Testis (tissue), 3 donors: ENCODE measurements around the gene HEMK1. TPM values are rescaled to one million over a fixed set of nuclear protein-coding genes. Genes with fewer than 3 reads are reported as not detected.

Source experiments
- DNase-seq: peaks from one replicate; pipeline ENCODE4 v3.0.0-alpha.2; 2019
- H3K27ac ChIP-seq, 2 donors: fragments of 200-600 bp; sonication (generic); one replicate each; pipeline ENCODE4 v1.5.1; 2019
- H3K27me3 ChIP-seq: fragments of 200-600 bp; sonication (generic); one replicate; pipeline ENCODE4 v1.5.1; 2019
- H3K36me3 ChIP-seq: fragments of 200-600 bp; sonication (generic); one replicate; pipeline ENCODE4 v1.5.1; 2017; ENCODE audit warnings: low read depth; ENCODE audit errors: missing control alignments
- H3K4me1 ChIP-seq: fragments of 200-600 bp; sonication (generic); one replicate; pipeline ENCODE4 v1.5.1; 2019
- H3K4me3 ChIP-seq, 2 donors: fragments of 200-600 bp; sonication (generic); one replicate each; pipeline ENCODE4 v1.5.1; 2017 to 2019
- H3K9me3 ChIP-seq: fragments of 200-600 bp; sonication (generic); one replicate; pipeline ENCODE4 v1.5.1; 2017
- POLR2A ChIP-seq: fragments of 450-650 bp; IDR thresholded peaks from one replicate; pipeline ENCODE4 v1.6.1; 2017; ENCODE audit warnings: antibody characterized with exemption, mild to moderate bottlenecking, moderate library complexity
- WGBS, 2 donors: methylation state at CpG; one replicate each; pipeline ENCODE4 v1.1.5; 2018; 5-methylcytosine and 5-hydroxymethylcytosine counted together
- intact Hi-C: fragments of 100-400 bp; cut with DNase I; formaldehyde crosslinking; loops from one replicate; pipeline ENCODE4 v1.15.1; 2023; ENCODE audit warnings: low total_unique reads
- polyA plus RNA-seq: library from polyadenylated mRNA; stranded (reverse); fragments of 350-450 nt; fragmentation: Illumina TruSeq; extraction: RNeasy Lipid Tissue Mini Kit (QIAGEN cat#74804); gene quantifications from one replicate; pipeline ENCODE4 v1.2.3, GENCODE V29; 2014; ENCODE audit warnings: low read depth, low replicate concordance; ENCODE audit not compliant: insufficient read depth
- total RNA-seq, 2 donors: library from RNA; depleted of rRNA; stranded (reverse); fragments of >200 nt; gene quantifications; one replicate each; pipeline ENCODE4 v1.2.3, GENCODE V29; 2016
- TF ChIP-seq, protein P1 (sequence below), 3 experiments: fragments of 450-650 bp in 2 of 3; fragments of 200-600 bp in 1 of 3; sonication (generic) in 1 of 3; IDR thresholded peaks; one replicate each; pipeline ENCODE4 v1.5.1; 2016 to 2019; ENCODE audit warnings: antibody characterized with exemption in 3 of 3, mild to moderate bottlenecking in 2 of 3, moderate library complexity in 1 of 3

The HEMK1 gene
- total and polyA plus RNA-seq, 3 donors from 2014 or later = 12.8 to 25.7 (median 13.1) TPM

DNA sequence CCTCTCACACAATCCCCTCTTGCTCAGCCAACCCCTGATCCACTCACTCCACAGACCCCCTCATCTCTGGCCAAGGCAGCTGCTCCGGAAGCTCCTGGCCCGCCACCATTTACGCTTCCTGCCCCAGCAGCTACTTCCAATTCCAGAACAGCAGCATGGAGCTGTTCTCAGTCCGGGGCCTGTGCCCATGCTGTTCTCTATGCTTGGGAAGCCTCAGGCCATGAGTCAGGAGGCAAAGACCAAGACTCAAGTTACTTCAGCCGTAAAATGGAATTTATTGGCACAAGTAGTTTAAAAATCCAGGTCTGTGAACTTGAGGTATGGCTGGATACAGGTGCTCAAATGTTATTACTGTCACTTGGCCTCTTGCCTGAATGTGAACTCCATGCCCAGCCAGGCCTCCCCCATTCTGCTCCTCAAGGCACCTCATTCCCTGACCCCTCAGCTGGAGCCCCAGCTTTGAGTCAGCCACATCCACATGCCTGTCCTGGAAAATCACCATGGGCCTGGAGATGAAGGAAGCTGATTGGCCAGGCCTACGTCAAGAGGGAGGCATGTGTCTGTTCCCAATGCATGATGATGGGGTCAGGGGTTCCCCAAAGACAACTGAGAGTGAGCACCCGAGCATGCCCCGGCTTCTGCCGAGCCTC is 34.5 kb upstream of the HEMK1 start:
- Histone ChIP-seq H3K4me1 (no peaks in the 10 kb centered on the region), H3K27me3 (no peaks in the 10 kb centered on the region), H3K9me3 (no peaks in the 10 kb centered on the region), H3K4me3 (no peak overlapping the region), H3K27ac (no peak overlapping the region), H3K36me3 (no peaks in the 10 kb centered on the region)
- intact Hi-C loops = no loop called here
- TF ChIP-seq, protein P1, sequence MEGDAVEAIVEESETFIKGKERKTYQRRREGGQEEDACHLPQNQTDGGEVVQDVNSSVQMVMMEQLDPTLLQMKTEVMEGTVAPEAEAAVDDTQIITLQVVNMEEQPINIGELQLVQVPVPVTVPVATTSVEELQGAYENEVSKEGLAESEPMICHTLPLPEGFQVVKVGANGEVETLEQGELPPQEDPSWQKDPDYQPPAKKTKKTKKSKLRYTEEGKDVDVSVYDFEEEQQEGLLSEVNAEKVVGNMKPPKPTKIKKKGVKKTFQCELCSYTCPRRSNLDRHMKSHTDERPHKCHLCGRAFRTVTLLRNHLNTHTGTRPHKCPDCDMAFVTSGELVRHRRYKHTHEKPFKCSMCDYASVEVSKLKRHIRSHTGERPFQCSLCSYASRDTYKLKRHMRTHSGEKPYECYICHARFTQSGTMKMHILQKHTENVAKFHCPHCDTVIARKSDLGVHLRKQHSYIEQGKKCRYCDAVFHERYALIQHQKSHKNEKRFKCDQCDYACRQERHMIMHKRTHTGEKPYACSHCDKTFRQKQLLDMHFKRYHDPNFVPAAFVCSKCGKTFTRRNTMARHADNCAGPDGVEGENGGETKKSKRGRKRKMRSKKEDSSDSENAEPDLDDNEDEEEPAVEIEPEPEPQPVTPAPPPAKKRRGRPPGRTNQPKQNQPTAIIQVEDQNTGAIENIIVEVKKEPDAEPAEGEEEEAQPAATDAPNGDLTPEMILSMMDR (IDR thresholded peaks at IDR 0.05) = no peak
- no peak for TF ChIP-seq POLR2A
- DNase-seq = no peak
- 83 to 88% methylated on average over 9 of the region's 9 CpGs for WGBS, 2 donors

DNA sequence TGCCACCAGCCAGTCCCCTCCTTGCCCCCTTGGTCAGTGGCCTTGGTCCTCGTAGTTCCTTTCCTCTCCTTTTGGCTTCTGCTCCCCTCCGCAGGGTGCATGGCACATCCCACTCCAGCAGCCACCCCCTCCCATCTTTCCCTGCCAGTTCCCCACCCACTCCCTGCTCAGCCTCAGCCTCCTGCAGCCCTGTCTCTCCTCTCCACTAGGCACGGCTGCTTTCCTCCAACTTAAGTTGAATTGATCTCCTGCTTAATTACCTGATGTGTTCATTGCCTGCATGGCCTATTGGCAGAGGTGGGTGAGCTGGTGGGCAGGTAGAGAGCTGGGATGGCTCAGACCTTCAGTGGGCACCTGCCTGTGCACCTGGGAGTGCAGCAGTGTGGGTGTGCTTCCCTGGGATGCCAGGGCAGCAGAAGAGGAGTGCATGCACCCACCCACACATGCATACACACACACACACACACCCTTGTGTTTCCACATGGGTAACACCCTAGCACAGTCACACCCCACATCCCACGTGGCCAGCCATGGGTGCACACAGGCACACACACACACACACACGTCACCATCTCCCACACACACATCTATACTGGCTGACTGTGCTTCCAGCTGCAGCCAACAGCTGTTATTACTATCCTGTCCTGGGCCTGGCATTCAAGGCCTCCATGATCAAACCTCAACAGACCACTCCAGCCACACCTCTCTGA is 32.7 kb upstream of the HEMK1 start:
- Histone ChIP-seq H3K27me3 (no peaks in the 10 kb centered on the region), H3K9me3 (no peaks in the 10 kb centered on the region), H3K4me1 (no peaks in the 10 kb centered on the region), H3K4me3 (no peak overlapping the region), H3K36me3 (no peaks in the 10 kb centered on the region), H3K27ac (no peak overlapping the region)
- intact Hi-C loops = no loop called here
- WGBS, 2 donors = 73 to 81% methylated on average over 5 of the region's 5 CpGs
- DNase-seq = no peak
- TF ChIP-seq, protein P1 (IDR thresholded peaks at IDR 0.05) = no peak
- TF ChIP-seq POLR2A = no peak

DNA sequence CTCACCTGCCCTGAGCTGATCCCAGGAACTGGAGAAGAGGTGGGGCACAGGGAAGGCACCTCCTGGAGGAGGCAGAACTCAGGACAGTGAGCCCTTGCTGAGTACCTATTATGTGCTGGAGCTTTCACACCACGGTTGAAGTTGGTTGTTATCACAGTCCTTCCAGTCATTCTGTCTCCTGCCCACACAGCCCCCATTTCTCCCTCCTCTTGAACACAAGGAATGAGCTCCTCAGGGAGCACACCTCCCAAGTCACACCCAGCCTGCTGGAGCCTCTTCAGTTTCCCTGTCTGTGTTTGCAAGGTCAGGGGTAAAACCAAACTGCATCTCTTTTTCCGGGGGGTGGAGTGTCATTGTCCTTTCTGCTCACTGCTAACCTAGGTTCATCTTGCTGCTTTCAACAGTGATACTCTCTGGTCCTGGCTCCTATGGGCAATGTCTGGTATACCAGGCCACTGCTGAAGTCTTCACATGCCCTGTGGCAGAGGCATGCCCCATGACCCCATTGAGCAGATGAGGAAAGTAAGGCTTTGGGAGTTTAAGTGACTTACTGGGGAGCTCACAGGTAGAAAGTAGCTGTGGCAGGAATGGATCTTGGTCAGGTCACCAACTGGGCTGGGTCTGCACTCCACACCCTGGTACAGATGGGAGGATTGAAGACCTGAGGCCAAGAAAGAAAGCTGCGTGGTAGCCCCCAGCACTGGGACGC is 31.7 kb upstream of the HEMK1 start:
- TF ChIP-seq POLR2A = no peak
- TF ChIP-seq, protein P1 (IDR thresholded peaks at IDR 0.05) = no peak
- 74 to 83% methylated on average over 4 of the region's 4 CpGs for WGBS, 2 donors
- Histone ChIP-seq H3K27me3 (no peaks in the 10 kb centered on the region), H3K36me3 (no peaks in the 10 kb centered on the region), H3K4me1 (no peaks in the 10 kb centered on the region), H3K27ac (no peak overlapping the region), H3K9me3 (no peaks in the 10 kb centered on the region), H3K4me3 (no peak overlapping the region)
- no peak for DNase-seq
- intact Hi-C loops = no loop called here

DNA sequence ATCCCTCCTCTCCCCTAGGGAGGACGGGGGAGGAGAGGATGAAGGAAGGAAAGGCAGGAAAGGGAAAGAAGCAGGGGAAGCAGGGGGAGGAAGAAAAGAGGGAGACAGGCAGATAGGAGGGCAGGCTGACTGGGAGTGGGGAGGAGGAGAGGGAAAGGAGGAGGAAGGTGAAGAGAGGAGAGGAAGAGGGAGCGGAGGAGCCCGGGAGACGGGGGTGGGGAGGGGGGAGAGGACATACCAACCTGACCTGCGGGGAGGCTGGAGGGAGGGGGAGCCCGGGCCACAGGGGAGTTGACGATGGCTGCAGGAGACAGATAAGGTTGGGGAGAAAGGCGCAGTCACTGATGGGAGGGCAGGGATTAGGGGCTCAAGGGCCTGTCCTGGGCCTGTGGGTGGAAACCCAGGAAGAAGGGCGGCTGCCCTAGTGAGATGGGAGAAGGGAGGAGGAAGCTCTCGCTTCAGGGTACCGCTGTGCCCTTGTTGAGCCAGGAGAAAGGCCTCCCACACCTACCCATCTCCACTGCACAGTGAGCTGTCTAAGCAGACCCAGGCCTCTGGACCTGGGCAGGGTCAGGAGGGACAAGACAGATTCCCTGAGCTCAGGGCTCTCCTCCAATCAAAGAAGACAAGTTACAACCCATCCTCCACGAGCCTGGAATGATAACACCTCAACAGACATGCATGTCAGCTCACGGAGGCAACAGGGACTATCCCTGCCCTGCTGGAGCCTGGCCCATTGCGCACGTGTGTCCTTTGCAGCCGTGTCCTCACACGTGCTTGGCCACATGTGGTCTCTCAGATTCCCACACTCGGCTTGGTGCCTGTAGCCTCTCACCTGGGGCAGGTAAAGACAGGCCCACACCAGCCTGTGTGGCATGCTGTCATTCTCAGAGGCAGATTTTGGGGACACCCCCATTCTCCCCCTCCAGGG is 29.7 kb upstream of the HEMK1 start:
- TF ChIP-seq POLR2A = no peak
- TF ChIP-seq, protein P1 (IDR thresholded peaks at IDR 0.05) = no peak
- no peak for DNase-seq
- H3K9me3 ChIP-seq = no peaks in the 10 kb centered on the region
- no peaks in the 10 kb centered on the region for H3K27me3 ChIP-seq
- no peaks in the 10 kb centered on the region for H3K4me1 ChIP-seq
- 67 to 76% methylated on average over 11 to 18 of the region's 18 CpGs for WGBS, 2 donors
- intact Hi-C loops = loop anchor here (5.0 to 10.0 kb wide), 2 partner anchors 102 to 175 kb away; no protein-coding TSS in a partner anchor
- no peak overlapping the region for H3K27ac ChIP-seq
- no peak overlapping the region for H3K4me3 ChIP-seq
- no peaks in the 10 kb centered on the region for H3K36me3 ChIP-seq
